Measurements from ENCODE around the gene MLN. TPM values are rescaled to one million over a fixed set of nuclear protein-coding genes. Genes with fewer than 3 reads are reported as not detected.

Gene MLN
- total and polyA plus RNA-seq, 8 donors = 0.28 TPM; not detected in 7

GRCh38 chr6:33761581-33761921 is 42.3 kb downstream of the MLN start:
- no peak for DNase-seq
- peaks cover 0 to 11% of the 10 kb centered on the region in 2 donors for H3K4me1 ChIP-seq
- intact Hi-C loops (cut with DNase I) = no loop called here
- H3K27ac ChIP-seq = no peak overlapping the region
- H3K9me3 ChIP-seq = no peaks in the 10 kb centered on the region
- no peaks in the 10 kb centered on the region for H3K27me3 ChIP-seq
- ATAC-seq = no peak
- H3K4me3 ChIP-seq = no peak overlapping the region
- TF ChIP-seq, protein P1, sequence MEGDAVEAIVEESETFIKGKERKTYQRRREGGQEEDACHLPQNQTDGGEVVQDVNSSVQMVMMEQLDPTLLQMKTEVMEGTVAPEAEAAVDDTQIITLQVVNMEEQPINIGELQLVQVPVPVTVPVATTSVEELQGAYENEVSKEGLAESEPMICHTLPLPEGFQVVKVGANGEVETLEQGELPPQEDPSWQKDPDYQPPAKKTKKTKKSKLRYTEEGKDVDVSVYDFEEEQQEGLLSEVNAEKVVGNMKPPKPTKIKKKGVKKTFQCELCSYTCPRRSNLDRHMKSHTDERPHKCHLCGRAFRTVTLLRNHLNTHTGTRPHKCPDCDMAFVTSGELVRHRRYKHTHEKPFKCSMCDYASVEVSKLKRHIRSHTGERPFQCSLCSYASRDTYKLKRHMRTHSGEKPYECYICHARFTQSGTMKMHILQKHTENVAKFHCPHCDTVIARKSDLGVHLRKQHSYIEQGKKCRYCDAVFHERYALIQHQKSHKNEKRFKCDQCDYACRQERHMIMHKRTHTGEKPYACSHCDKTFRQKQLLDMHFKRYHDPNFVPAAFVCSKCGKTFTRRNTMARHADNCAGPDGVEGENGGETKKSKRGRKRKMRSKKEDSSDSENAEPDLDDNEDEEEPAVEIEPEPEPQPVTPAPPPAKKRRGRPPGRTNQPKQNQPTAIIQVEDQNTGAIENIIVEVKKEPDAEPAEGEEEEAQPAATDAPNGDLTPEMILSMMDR (IDR thresholded peaks at IDR 0.05) = no peak
- no peaks in the 10 kb centered on the region for H3K36me3 ChIP-seq

DNA sequence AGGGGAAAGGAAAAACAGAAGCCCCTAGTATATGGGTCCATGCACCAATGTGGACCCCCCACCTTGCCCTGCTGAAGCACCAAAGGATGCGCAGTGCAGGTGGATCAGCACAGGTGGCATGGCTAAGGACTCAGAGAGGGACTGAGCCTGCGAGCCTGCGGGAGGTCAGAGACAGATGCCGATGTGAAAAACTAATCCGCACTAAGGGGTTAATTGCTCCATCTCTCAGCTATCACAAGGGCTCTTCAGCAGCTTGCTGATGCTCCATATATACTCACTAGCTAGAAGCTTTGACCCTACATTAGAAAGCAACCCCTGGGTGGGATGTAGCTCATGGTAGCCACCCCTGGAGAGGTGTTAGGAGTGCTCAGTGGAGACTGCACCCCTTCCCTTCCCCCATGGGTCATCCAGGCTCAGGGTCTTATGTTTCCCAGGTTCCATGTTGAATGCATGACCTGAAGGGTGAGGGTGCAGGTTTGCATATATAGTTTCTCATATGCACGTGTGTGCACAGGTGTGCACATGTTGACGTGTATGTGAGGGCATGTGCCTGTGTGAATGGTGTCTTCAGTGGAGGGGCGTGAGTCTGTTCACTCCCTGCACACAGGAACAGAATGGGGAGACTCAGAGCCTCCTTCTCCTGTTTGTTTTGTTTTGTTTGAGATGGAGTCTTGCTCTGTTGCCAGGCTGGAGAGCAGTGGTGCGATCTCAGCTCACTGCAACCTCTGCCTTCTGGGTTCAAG is 43.7 kb downstream of the MLN start:
- intact Hi-C loops (cut with DNase I) = no loop called here
- Histone ChIP-seq H3K36me3 (no peaks in the 10 kb centered on the region), H3K9me3 (no peaks in the 10 kb centered on the region), H3K27me3 (no peaks in the 10 kb centered on the region), H3K27ac (no peak overlapping the region), H3K4me1 (peaks cover 0 to 11% of the 10 kb centered on the region in 2 donors), H3K4me3 (no peak overlapping the region)
- TF ChIP-seq, protein P1 (IDR thresholded peaks at IDR 0.05) = no peak
- no peak for ATAC-seq
- DNase-seq = no peak

GRCh38 chr6:33758815-33759216 is 45.0 kb downstream of the MLN start:
- intact Hi-C loops (cut with DNase I) = no loop called here
- ATAC-seq = no peak
- Histone ChIP-seq H3K27me3 (no peaks in the 10 kb centered on the region), H3K36me3 (no peaks in the 10 kb centered on the region), H3K4me1 (peaks cover 0 to 11% of the 10 kb centered on the region in 2 donors), H3K27ac (no peak overlapping the region), H3K4me3 (no peak overlapping the region), H3K9me3 (no peaks in the 10 kb centered on the region)
- DNase-seq = peak in 1 of 4 donors; percentile 73
- TF ChIP-seq, protein P1 (IDR thresholded peaks at IDR 0.05) = no peak

DNA sequence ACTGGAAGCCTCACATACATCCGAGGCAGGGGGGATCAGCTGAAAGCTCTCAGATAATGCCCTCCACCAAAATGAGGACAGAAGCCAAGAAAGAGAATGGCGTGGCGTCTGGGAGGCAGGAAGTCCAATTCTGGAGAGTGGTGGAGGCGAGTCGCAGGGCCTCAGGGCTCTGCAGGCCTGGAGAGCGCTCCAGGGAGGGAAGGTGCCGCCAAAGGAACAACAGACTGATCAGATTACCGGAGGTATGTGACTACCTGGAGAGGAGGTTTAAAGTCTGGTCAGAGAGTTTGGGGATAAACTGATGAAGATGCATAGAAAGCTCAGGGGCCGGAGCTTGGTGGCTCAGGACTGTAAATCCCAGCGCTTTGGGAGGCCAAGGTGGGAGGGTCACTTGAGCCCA is 45.9 kb downstream of the MLN start:
- intact Hi-C loops (cut with DNase I) = no loop called here
- Histone ChIP-seq H3K36me3 (no peaks in the 10 kb centered on the region), H3K9me3 (no peaks in the 10 kb centered on the region), H3K4me3 (no peak overlapping the region), H3K4me1 (peaks cover 0 to 11% of the 10 kb centered on the region in 2 donors), H3K27me3 (no peaks in the 10 kb centered on the region), H3K27ac (no peak overlapping the region)
- TF ChIP-seq, protein P1 (IDR thresholded peaks at IDR 0.05) = no peak
- ATAC-seq = no peak
- DNase-seq = no peak

- Histone ChIP-seq H3K27ac (no peak overlapping the region), H3K27me3 (no peaks in the 10 kb centered on the region), H3K36me3 (no peaks in the 10 kb centered on the region), H3K9me3 (no peaks in the 10 kb centered on the region), H3K4me3 (no peak overlapping the region), H3K4me1 (peaks cover 0 to 4% of the 10 kb centered on the region in 2 donors)
- DNase-seq = no peak
- intact Hi-C loops (cut with DNase I) = no loop called here
- no peak for ATAC-seq
- TF ChIP-seq, protein P1 (IDR thresholded peaks at IDR 0.05) = no peak
Measured at GRCh38 chr6:33757113-33757512, 46.7 kb downstream of the MLN start.

All from left lung (tissue), 10 donors.